Activated naive CD4-positive, alpha-beta T cell treated with anti-CD3 and anti-CD28 coated beads for 36 hours (primary cell): ENCODE results near the gene DIPK2A. TPM values are rescaled to one million over a fixed set of nuclear protein-coding genes. Genes with fewer than 3 reads are reported as not detected.

Source experiments
- CTCF ChIA-PET: fragments of 350-600 bp; sonication (Branson Sonifier 250); formaldehyde crosslinking; loops from one replicate; lab custom pipeline; 2021; ENCODE audit warnings: antibody characterized with exemption; lab: Charles Lee
- DNase-seq: peaks from one replicate; pipeline ENCODE4 v3.0.0-alpha.2; 2020
- H3K27ac Mint-ChIP-seq: one replicate; pipeline ENCODE4 v1.8.0; 2021; ENCODE audit warnings: mild to moderate bottlenecking, mixed read lengths
- H3K27me3 Mint-ChIP-seq: one replicate; pipeline ENCODE4 v1.8.0; 2021; ENCODE audit warnings: low read depth, mixed read lengths
- H3K36me3 Mint-ChIP-seq: one replicate; pipeline ENCODE4 v1.8.0; 2021; ENCODE audit warnings: low read depth, mixed read lengths
- H3K4me1 Mint-ChIP-seq: one replicate; pipeline ENCODE4 v1.8.0; 2021; ENCODE audit warnings: low read depth, mixed read lengths
- H3K4me3 Mint-ChIP-seq: one replicate; pipeline ENCODE4 v1.8.0; 2021; ENCODE audit warnings: mild to moderate bottlenecking, moderate library complexity, mixed read lengths
- H3K9me3 Mint-ChIP-seq: one replicate; pipeline ENCODE4 v1.8.0; 2021; ENCODE audit warnings: mixed read lengths
- intact Hi-C: fragments of 100-400 bp; cut with micrococcal nuclease; formaldehyde crosslinking; loops from one replicate; pipeline ENCODE4 v1.15.1; 2023
- total RNA-seq, 2 experiments: library from RNA; stranded (reverse); gene quantifications; one replicate each; pipeline ENCODE4 v1.2.3, GENCODE V29; 2021

Gene DIPK2A
- total RNA-seq, 2 experiments from 2014 or later: 5.6 to 6.3 TPM

DNA sequence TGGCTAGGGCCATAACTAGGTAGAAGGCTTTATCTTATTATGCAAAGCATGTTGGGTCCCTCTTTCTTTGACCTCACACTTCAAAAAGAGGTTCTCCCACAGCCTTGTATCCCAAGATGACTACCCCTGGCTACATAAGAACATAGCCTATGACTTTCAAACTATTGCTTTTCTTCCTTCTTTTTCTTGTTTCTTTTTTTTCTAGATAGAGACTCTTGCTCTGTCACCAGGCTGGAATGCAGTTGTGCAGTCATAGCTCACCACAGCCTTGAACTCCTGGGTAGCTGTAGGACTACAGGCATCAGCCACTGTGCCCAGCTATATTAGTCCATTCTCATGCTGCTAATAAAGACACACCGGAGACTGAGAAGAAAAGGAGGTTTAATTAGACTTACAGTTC lies 47.2 kb downstream of the DIPK2A start:
- peaks cover 5% of the 10 kb centered on the region for H3K9me3 Mint-ChIP-seq
- intact Hi-C loops: no loop called here
- CTCF ChIA-PET: no interaction called here

More for the DNA sequence above, 47.2 kb downstream of the DIPK2A start:
- no peak overlapping the region for H3K4me3 Mint-ChIP-seq
- H3K27ac Mint-ChIP-seq: no peak overlapping the region
- no peaks in the 10 kb centered on the region for H3K4me1 Mint-ChIP-seq
- peaks cover 5% of the 10 kb centered on the region for H3K27me3 Mint-ChIP-seq
- H3K36me3 Mint-ChIP-seq: peaks cover 3% of the 10 kb centered on the region
- no peak for DNase-seq

Other genes with a start within 250 kb of the DIPK2A start
- under 1 TPM; 0.33 to 0.49 TPM for gene SLC9A9, start 123.4 kb upstream of the DIPK2A start, total RNA-seq